NCI-H345 (cell line): Measurements from ENCODE around the gene CD44.

ENCODE experiments used
- DNase-seq: peaks from one replicate; lab custom pipeline; 2025; lab: John Stamatoyannopoulos, UW

Gene CD44

DNA sequence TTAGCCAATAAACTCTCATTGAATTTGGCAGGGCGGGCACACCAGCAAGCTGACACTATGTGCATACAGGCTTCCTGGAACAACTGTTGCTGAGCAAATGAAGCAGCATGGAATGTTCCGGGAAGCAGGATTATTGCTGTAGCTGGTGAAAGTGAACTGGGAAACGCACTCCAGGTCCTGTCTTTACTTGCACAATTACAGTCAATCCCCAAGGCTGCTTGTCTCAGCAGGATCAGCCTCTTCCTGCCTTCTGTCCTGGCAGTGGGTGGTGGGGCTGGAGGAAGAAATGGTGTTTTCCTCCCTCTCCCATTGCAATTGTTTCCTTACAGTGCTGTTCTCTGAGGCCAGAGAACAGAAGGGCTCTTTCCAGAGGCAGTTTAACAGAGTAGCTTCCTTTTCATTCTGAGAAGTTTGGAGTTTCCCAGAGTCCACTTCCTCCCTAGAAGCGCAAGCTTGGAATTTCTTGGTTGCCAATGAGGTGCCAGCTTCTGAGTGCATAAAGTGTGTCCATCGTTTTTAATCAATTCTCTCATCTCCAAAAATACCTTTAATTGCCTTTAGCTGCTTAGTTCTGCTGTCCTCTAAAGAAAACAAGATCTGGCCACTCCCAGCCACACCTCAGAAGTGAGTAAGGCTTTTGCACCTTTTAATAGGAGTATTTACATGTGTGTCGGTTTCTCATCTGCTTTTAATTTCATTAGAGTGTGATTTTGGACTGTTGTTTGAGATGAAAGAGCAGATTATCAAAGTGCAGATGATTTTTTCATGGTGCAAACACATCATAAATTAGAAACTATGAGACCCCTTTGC, 19.9 kb downstream of the CD44 start:
- DNase-seq: no peak

DNA sequence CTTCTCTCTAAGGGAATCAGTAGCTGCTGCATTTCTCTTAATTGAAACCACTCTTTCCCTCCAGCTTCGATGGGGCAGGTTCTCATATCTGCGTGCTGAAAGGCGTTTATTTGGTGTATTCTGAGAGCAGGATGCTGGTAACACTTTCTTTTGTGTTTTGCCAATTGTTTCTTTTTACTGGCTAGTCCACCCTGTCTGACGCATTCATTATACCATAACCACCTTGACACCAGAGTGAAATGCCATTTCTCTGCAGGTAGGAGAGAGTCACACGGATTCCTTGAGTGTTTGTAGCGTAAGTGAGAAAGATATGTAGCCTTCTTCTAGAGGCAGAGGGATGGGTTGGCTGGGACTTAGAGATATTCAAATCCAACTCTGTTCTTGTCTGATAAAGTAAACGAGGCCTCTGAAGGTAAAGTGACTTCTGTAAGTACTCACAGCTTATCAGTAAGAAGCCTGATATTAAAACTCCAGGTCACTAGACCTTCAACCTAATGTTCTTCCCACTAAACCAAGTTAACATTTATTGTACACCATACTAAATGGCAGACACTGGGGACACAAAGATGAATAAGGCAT, 21.4 kb downstream of the CD44 start:
- DNase-seq: no peak

DNA sequence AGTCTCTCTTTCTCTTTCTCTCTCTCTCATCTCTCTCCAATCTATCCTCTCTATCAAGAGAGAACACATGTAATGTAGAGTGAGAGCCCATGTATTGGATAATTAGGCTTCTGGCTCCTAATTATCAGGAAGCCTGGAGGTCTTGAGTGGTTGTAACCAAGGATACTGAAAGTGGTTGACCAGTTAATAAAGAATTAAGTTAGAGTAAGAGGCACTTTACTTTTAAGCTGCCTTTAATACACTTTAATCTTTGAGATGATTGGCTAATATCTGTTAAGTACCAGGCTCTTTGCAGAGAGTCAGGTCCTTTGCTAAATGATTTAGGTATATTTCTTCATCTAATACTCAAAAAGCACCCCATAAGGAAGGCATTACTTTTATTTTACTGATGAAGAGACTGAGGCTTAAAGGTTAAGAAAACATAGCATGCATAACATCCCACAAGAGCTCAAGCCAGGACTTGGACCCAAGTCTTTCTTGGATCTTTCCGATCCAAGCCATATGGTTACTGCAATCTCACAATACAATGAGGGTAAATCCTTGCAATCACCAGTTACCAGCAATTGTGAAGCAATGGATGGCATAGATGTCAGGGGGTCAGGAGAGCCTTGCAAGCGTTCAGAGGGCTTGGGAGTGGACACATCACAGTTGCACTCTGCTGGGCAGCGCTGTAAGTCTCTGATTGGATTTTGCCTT, 22.1 kb downstream of the CD44 start:
- no peak for DNase-seq

- no peak for DNase-seq
Measured at GRCh38 chr11:35162745-35163144, 23.8 kb downstream of the CD44 start.

DNA sequence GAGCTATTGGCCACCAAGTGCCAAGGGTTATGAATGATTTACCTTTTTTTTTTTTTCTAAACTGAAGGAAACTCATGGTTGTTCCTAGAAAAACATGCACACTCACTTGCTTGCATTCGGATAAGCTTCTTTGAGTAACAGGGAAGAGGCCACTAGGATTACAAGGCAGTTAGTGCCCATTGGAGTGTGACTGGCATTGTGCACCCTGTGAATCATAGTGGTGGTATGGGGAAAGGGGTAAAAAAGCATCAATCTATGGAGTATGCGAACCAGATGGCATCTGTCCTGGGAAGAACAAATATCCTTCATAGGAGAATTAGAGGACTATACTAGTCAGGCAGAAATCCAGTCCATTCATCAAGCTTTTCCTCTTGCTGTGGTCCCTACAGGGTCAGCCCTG, 24.2 kb downstream of the CD44 start:
- no peak for DNase-seq

GRCh38 chr11:35163702-35164496, 24.9 kb downstream of the CD44 start:
- no peak for DNase-seq

DNA sequence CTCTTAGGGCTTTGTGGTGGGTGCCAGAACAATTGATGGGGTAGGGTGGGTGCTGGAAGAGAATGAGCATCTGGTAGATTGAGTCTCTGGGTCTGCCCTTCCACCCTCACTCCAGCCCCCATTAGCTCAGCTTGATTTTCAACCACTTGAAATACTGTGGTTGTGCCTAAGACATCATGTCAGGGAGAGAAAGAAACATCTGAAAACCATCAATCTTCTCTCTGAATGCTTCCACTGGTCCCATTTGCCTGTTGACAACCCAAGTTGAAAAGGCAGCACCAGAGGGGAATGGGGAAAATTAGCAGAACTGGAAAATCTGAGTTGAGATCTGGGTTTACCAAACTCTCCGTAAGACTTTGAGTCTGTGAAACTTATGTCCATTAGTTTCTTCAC, 26.1 kb downstream of the CD44 start:
- DNase-seq: no peak

GRCh38 chr11:35165423-35166368, 26.7 kb downstream of the CD44 start:
- DNase-seq: no peak

- DNase-seq: no peak
Measured at GRCh38 chr11:35166369-35167360, 27.7 kb downstream of the CD44 start.

GRCh38 chr11:35167426-35167954, 28.5 kb downstream of the CD44 start:
- no peak for DNase-seq

- DNase-seq: no peak
Measured at GRCh38 chr11:35168671-35169070, 29.7 kb downstream of the CD44 start.

GRCh38 chr11:35169112-35169511, 30.1 kb downstream of the CD44 start:
- no peak for DNase-seq

GRCh38 chr11:35169754-35170153, 30.8 kb downstream of the CD44 start:
- no peak for DNase-seq

- DNase-seq: no peak
Measured at GRCh38 chr11:35170503-35170902, 31.5 kb downstream of the CD44 start.

- DNase-seq: no peak
Measured at GRCh38 chr11:35171226-35171625, 32.3 kb downstream of the CD44 start.

- DNase-seq: no peak
Measured at GRCh38 chr11:35173011-35173511, 34.1 kb downstream of the CD44 start.

- DNase-seq: no peak
Measured at GRCh38 chr11:35173616-35174566, 34.9 kb downstream of the CD44 start.

- DNase-seq: no peak
Measured at GRCh38 chr11:35174666-35175065, 35.7 kb downstream of the CD44 start.
